H1 (cell line): ENCODE data around the gene CST6. TPM values are rescaled to one million over a fixed set of nuclear protein-coding genes. Genes with fewer than 3 reads are reported as not detected.

Source experiments
- CTCF ChIA-PET: fragments of 300-600 bp; sonication (Branson Sonifier 250); formaldehyde crosslinking; loops from one replicate; lab custom pipeline; 2021; ENCODE audit not compliant: partially characterized antibody; lab: Charles Lee
- POLR2A ChIA-PET: fragments of 300-600 bp; sonication (Branson Sonifier 250); formaldehyde crosslinking; loops from one replicate; lab custom pipeline; 2021; ENCODE audit warnings: inconsistent platforms; ENCODE audit not compliant: partially characterized antibody; lab: Charles Lee
- DNase-seq, 2 experiments: peaks; one replicate each; pipeline versions ENCODE4 v3.0.0 to v3.0.0-alpha.2; 2010 to 2022; ENCODE audit warnings: low spot score in 2 of 2, low read depth in 1 of 2, mixed read lengths in 1 of 2
- FAIRE-seq: peaks from 2 replicates; lab custom pipeline; 2011; peaks lifted over from hg19 to GRCh38; lab: Jason Lieb, UNC
- H2AFZ ChIP-seq: 2 replicates; pipeline ENCODE4 v1.8.1; 2012; ENCODE audit warnings: low read length, inconsistent platforms
- H2AK5ac ChIP-seq: 2 replicates; pipeline ENCODE4 v1.6.1; 2013; ENCODE audit warnings: low read depth, low read length
- H2BK120ac ChIP-seq: replicated peaks from 2 replicates; pipeline ENCODE3; 2013; ENCODE audit warnings: low read depth, low read length, inconsistent platforms
- H2BK12ac ChIP-seq: 2 replicates; pipeline ENCODE4 v1.6.1; 2013; ENCODE audit warnings: low read depth, low read length
- H2BK15ac ChIP-seq: 2 replicates; pipeline ENCODE4 v1.6.1; 2013; ENCODE audit warnings: low read length
- H2BK20ac ChIP-seq: 2 replicates; pipeline ENCODE4 v1.6.1; 2013; ENCODE audit warnings: low read length
- H2BK5ac ChIP-seq: 2 replicates; pipeline ENCODE4 v1.6.1; 2013; ENCODE audit warnings: low read depth, low read length
- H3K14ac ChIP-seq: 2 replicates; pipeline ENCODE4 v1.6.1; 2013; ENCODE audit warnings: inconsistent platforms; ENCODE audit not compliant: insufficient read length
- H3K18ac ChIP-seq: 2 replicates; pipeline ENCODE4 v1.6.1; 2013; ENCODE audit warnings: low read length; ENCODE audit errors: extremely low read depth
- H3K23ac ChIP-seq: 2 replicates; pipeline ENCODE4 v1.6.1; 2013; ENCODE audit warnings: inconsistent platforms; ENCODE audit not compliant: insufficient read length
- H3K23me2 ChIP-seq: 2 replicates; pipeline ENCODE4 v1.6.1; 2013; ENCODE audit warnings: low read depth, low read length
- H3K27ac ChIP-seq: 2 replicates; pipeline ENCODE4 v1.6.1; 2011; ENCODE audit warnings: low read depth, low read length, inconsistent platforms
- H3K27me3 ChIP-seq, 4 experiments: replicated peaks in 1 of 4; 1 replicate in 1 of 4; 2 replicates in 3 of 4; pipeline versions ENCODE4 v1.6.1 to v1.8.1; 2011 to 2013; ENCODE audit warnings: low read length in 3 of 4, mild to moderate bottlenecking in 3 of 4, inconsistent platforms in 2 of 4, mixed read lengths in 2 of 4, moderate library complexity in 1 of 4; ENCODE audit not compliant: control insufficient read depth in 3 of 4, insufficient read depth in 3 of 4; ENCODE audit errors: extremely low read depth in 1 of 4
- H3K36me3 ChIP-seq, 4 experiments: 2 replicates each; pipeline versions ENCODE4 v1.6.1 to v1.8.1; 2011 to 2013; ENCODE audit warnings: mild to moderate bottlenecking in 4 of 4, low read length in 3 of 4, moderate library complexity in 2 of 4, control low read depth in 1 of 4, inconsistent platforms in 1 of 4; ENCODE audit not compliant: insufficient read depth in 4 of 4, control insufficient read depth in 2 of 4
- H3K4ac ChIP-seq: replicated peaks from 2 replicates; pipeline ENCODE3; 2013; ENCODE audit warnings: low read length, low read depth, mixed read lengths, inconsistent platforms; ENCODE audit not compliant: insufficient read length
- H3K4me1 ChIP-seq, 4 experiments: replicated peaks in 1 of 4; 1 replicate in 1 of 4; 2 replicates in 3 of 4; pipeline versions ENCODE4 v1.6.1 to v1.8.1; 2011 to 2013; ENCODE audit warnings: low read length in 3 of 4, inconsistent platforms in 2 of 4, mixed read lengths in 1 of 4; ENCODE audit not compliant: insufficient read depth in 4 of 4, control insufficient read depth in 3 of 4
- H3K4me2 ChIP-seq, 2 experiments: 2 replicates each; pipeline versions ENCODE4 v1.6.1 to v1.8.1; 2011 to 2013; ENCODE audit warnings: low read depth in 2 of 2, low read length in 2 of 2, control low read depth in 1 of 2, inconsistent platforms in 1 of 2, mild to moderate bottlenecking in 1 of 2; ENCODE audit not compliant: insufficient read depth in 1 of 2
- H3K4me3 ChIP-seq, 4 experiments: fragments of 200-600, 300-600 bp in 1 of 4; sonication (generic), shearing (Covaris generic), sonication (Bioruptor Twin) in 1 of 4; 2 replicates each; pipeline versions ENCODE4 v1.5.1 to v1.8.1; 2011 to 2016; ENCODE audit warnings: low read length in 4 of 4, low read depth in 3 of 4, control low read depth in 2 of 4, inconsistent platforms in 2 of 4, mild to moderate bottlenecking in 2 of 4, mixed read lengths in 1 of 4, moderate library complexity in 1 of 4; ENCODE audit not compliant: insufficient read depth in 2 of 4; ENCODE audit errors: extremely low read depth in 1 of 4
- H3K56ac ChIP-seq: replicated peaks from 2 replicates; pipeline ENCODE3; 2013; ENCODE audit warnings: low read depth, mild to moderate bottlenecking, mixed read lengths, low read length, inconsistent platforms; ENCODE audit not compliant: insufficient read length
- H3K79me1 ChIP-seq: 2 replicates; pipeline ENCODE4 v1.6.1; 2013; ENCODE audit warnings: low read depth, low read length, control low read depth
- H3K79me2 ChIP-seq, 2 experiments: 2 replicates each; pipeline versions ENCODE4 v1.6.1 to v1.8.1; 2012 to 2013; ENCODE audit warnings: low read length in 2 of 2, mild to moderate bottlenecking in 2 of 2, inconsistent platforms in 1 of 2; ENCODE audit not compliant: insufficient read depth in 2 of 2, control insufficient read depth in 1 of 2
- H3K9ac ChIP-seq, 4 experiments: replicated peaks in 1 of 4; 1 replicate in 1 of 4; 2 replicates in 3 of 4; pipeline versions ENCODE4 v1.6.1 to v1.8.1; 2011 to 2013; ENCODE audit warnings: low read depth in 3 of 4, low read length in 3 of 4, control low read depth in 2 of 4, mild to moderate bottlenecking in 2 of 4, moderate library complexity in 2 of 4, inconsistent platforms in 1 of 4; ENCODE audit errors: extremely low read depth in 1 of 4
- H3K9me3 ChIP-seq, 2 experiments: 2 replicates each; pipeline versions ENCODE4 v1.6.1 to v1.8.1; 2012 to 2013; ENCODE audit warnings: mild to moderate bottlenecking in 2 of 2, moderate library complexity in 2 of 2, control low read depth in 1 of 2, inconsistent platforms in 1 of 2, low read depth in 1 of 2, low read length in 1 of 2, mixed read lengths in 1 of 2; ENCODE audit not compliant: insufficient read depth in 2 of 2
- H4K20me1 ChIP-seq, 2 experiments: replicated peaks in 1 of 2; 2 replicates each; pipeline versions ENCODE3 to v1.8.1; 2011 to 2013; ENCODE audit warnings: inconsistent platforms in 2 of 2, low read length in 2 of 2, mild to moderate bottlenecking in 1 of 2; ENCODE audit not compliant: insufficient read depth in 2 of 2, control insufficient read depth in 1 of 2
- H4K5ac ChIP-seq: 2 replicates; pipeline ENCODE4 v1.6.1; 2013; ENCODE audit warnings: low read length, low read depth, mixed read lengths, inconsistent platforms; ENCODE audit not compliant: insufficient read length
- H4K8ac ChIP-seq: 2 replicates; pipeline ENCODE4 v1.8.0; 2013; ENCODE audit warnings: mild to moderate bottlenecking, moderate library complexity, low read length, inconsistent platforms; ENCODE audit not compliant: insufficient read depth; ENCODE audit errors: extremely low read depth
- H4K91ac ChIP-seq: replicated peaks from 2 replicates; pipeline ENCODE3; 2013; ENCODE audit warnings: low read length, mixed read lengths, inconsistent platforms; ENCODE audit not compliant: insufficient read length
- HDAC2 ChIP-seq, 2 experiments: fragments of 300-600 bp in 1 of 2; sonication (generic) in 1 of 2; IDR thresholded peaks; 2 replicates each; pipeline ENCODE4 v1.6.1; 2011 to 2012; ENCODE audit warnings: low read depth in 2 of 2, low read length in 2 of 2, mild to moderate bottlenecking in 2 of 2, moderate library complexity in 2 of 2, borderline replicate concordance in 1 of 2, inconsistent platforms in 1 of 2
- TCF12 ChIP-seq: IDR thresholded peaks from 2 replicates; pipeline ENCODE4 v1.6.1; 2011; ENCODE audit warnings: low read depth, mild to moderate bottlenecking, low read length
- USF2 ChIP-seq: IDR thresholded peaks from 2 replicates; pipeline ENCODE4 v1.6.1; 2011; ENCODE audit warnings: low read length, improper control_type of control experiment
- WGBS, 2 experiments: shearing (Covaris generic) in 1 of 2; methylation state at CpG; one replicate each; pipeline versions ENCODE4 v1.1.6 to v1.1.7; 2013 to 2015; ENCODE audit warnings: low lambda C conversion rate in 2 of 2, mixed read lengths in 2 of 2, inconsistent platforms in 1 of 2, low coverage in 1 of 2, missing lambda C conversion rate in 1 of 2; ENCODE audit not compliant: insufficient replicate concordance in 2 of 2, insufficient coverage in 1 of 2, insufficient read length in 1 of 2; ENCODE audit errors: extremely low coverage in 1 of 2, missing lambda C conversion rate in 1 of 2; 5-methylcytosine and 5-hydroxymethylcytosine counted together
- polyA plus RNA-seq, 7 experiments: library from polyadenylated mRNA; depleted of rRNA in 3 of 7; stranded (reverse) in 5 of 7; unstranded in 2 of 7; fragments of >200 nt in 5 of 7; fragments of 200-250 nt in 2 of 7; gene quantifications; 1 replicate in 5 of 7; 2 replicates in 1 of 7; 4 replicates in 1 of 7; pipeline versions ENCODE4 v1.2.1 to v1.2.3, GENCODE V29; 2011 to 2013; ENCODE audit warnings: missing spikeins in 2 of 7, mixed read lengths in 2 of 7
- total RNA-seq: library from RNA; stranded (reverse); fragmentation: NEBNext Ultra II Directional; extraction: Animal tissue kit (Norgen Biotek cat#: 25700); gene quantifications from 2 replicates; pipeline ENCODE4 v1.2.1, GENCODE V29; 2021

The CST6 gene
- total and polyA plus RNA-seq, 2 of the 8 experiments (the other 6 are each of a cell fraction or from before 2014, with no cell fraction given): 1.6 to 7.6 TPM

GRCh38 chr11:65968600-65969482, 43.0 kb upstream of the CST6 start:
- FAIRE-seq (no peak), DNase-seq (no peak)
- Histone ChIP-seq H3K56ac (no peak overlapping the region), H4K91ac (no peak overlapping the region), H3K36me3 (peaks cover 15 to 47% (median 37%) of the 10 kb centered on the region in 4 experiments), H3K27me3 (no peaks in the 10 kb centered on the region), H4K20me1 (peaks cover 0 to 11% of the 10 kb centered on the region in 2 experiments), H4K5ac (no peak overlapping the region), H3K18ac (no peak overlapping the region), H2BK15ac (no peak overlapping the region), H2BK5ac (no peak overlapping the region), H2BK20ac (no peak overlapping the region), H3K23me2 (peaks cover 1% of the 10 kb centered on the region; the same call in 1 of the 2 replicates), H2AK5ac (no peak overlapping the region), H3K9ac (no peak overlapping the region), H4K8ac (no peak overlapping the region), H2BK12ac (no peak overlapping the region), H3K79me1 (no peaks in the 10 kb centered on the region; the same call in 1 of the 2 replicates), H3K4ac (no peak overlapping the region), H2AFZ (no peak overlapping the region), H3K4me2 (no peak overlapping the region), H3K9me3 (no peaks in the 10 kb centered on the region), H3K79me2 (peaks cover 0 to 5% of the 10 kb centered on the region in 2 experiments; a peak in 1 of 4 replicates), H3K27ac (no peak overlapping the region), H3K14ac (no peak overlapping the region), H2BK120ac (no peak overlapping the region), H3K23ac (no peak overlapping the region), H3K4me3 (no peak overlapping the region), H3K4me1 (no peaks in the 10 kb centered on the region)
- POLR2A ChIA-PET: interaction anchor here (0.8 to 2.0 kb wide), 8 partner anchors 9 to 34 kb away, joined by 3 to 7 read pairs (median 3); partner anchors contain the start of gene BANF1
- 91% methylated on average over 14 of the region's 15 CpGs; no CpG with 5 or more reads in 1 of the 2 experiments for whole genome bisulfite sequencing, 2 experiments
- CTCF ChIA-PET: interaction anchor here (0.6 to 2.1 kb wide), 6 partner anchors 15 to 125 kb away, joined by 3 to 6 read pairs (median 3); partner anchors contain the start of gene FIBP
- TF ChIP-seq USF2 (no peak), HDAC2 (IDR thresholded peaks at IDR 0.05; ENCODE audit: borderline replicate concordance in 1 of 2, low read depth in 2 of 2, low read length in 2 of 2) (no peak), TCF12 (no peak)
